ENCODE data around the gene COL4A3. TPM values are rescaled to one million over a fixed set of nuclear protein-coding genes. Genes with fewer than 3 reads are reported as not detected.
A peak's percentile ranks its signal among the peaks of the same experiment; 100 is the strongest.

COL4A3 gene
- total RNA-seq, 1 experiment from 2014 or later: 17.6 TPM

- no peak for DNase-seq
- Mint-ChIP-seq H3K27ac (ENCODE audit: unreplicated experiment) (peak overlapping the region; percentile 91), H3K4me1 (ENCODE audit: low read depth, unreplicated experiment) (peaks cover 25% of the 10 kb centered on the region), H3K36me3 (ENCODE audit: insufficient read depth, unreplicated experiment) (peaks cover 29% of the 10 kb centered on the region), H3K4me3 (ENCODE audit: low read depth, unreplicated experiment) (peak overlapping the region; percentile 96), H3K9me3 (ENCODE audit: low read depth, unreplicated experiment) (peaks cover 10% of the 10 kb centered on the region), H3K27me3 (ENCODE audit: unreplicated experiment) (no peaks in the 10 kb centered on the region)
- intact Hi-C loops (cut with micrococcal nuclease; ENCODE audit: unreplicated experiment): no loop called here
- no TSS peak for BruUV-seq (replicated peaks)
- no peak for TF ChIP-seq CTCF (IDR thresholded peaks at IDR 0.05; ENCODE audit: unreplicated experiment)
- CTCF ChIA-PET: no interaction called here
These were observed 159.4 kb downstream of the COL4A3 start for GRCh38 chr2:227323818-227324217.

- H3K4me1 Mint-ChIP-seq (ENCODE audit: low read depth, unreplicated experiment): peaks cover 25% of the 10 kb centered on the region
- peaks cover 10% of the 10 kb centered on the region for H3K9me3 Mint-ChIP-seq (ENCODE audit: low read depth, unreplicated experiment)
- CTCF ChIA-PET: interaction anchor here (1.6 kb wide), 1 partner anchor 86 kb away, joined by 5 read pairs; no protein-coding TSS in a partner anchor
- intact Hi-C loops (cut with micrococcal nuclease; ENCODE audit: unreplicated experiment): no loop called here
- H3K27me3 Mint-ChIP-seq (ENCODE audit: unreplicated experiment): no peaks in the 10 kb centered on the region
- peak overlapping the region; percentile 91 for H3K27ac Mint-ChIP-seq (ENCODE audit: unreplicated experiment)
- peak; percentile 12 for DNase-seq
- TSS peak; percentile 84 for BruUV-seq (replicated peaks)
- peaks cover 29% of the 10 kb centered on the region for H3K36me3 Mint-ChIP-seq (ENCODE audit: insufficient read depth, unreplicated experiment)
- TF ChIP-seq CTCF (IDR thresholded peaks at IDR 0.05; ENCODE audit: unreplicated experiment): no peak
- peak overlapping the region; percentile 96 for H3K4me3 Mint-ChIP-seq (ENCODE audit: low read depth, unreplicated experiment)
These were observed 160.2 kb downstream of the COL4A3 start for GRCh38 chr2:227324642-227324994.

- no peaks in the 10 kb centered on the region for H3K27me3 Mint-ChIP-seq (ENCODE audit: unreplicated experiment)
- no TSS peak for BruUV-seq (replicated peaks)
- peak; percentile 92 for DNase-seq
- H3K27ac Mint-ChIP-seq (ENCODE audit: unreplicated experiment): peak within 1 kb of the TSS; percentile 91
- no peak for TF ChIP-seq CTCF (IDR thresholded peaks at IDR 0.05; ENCODE audit: unreplicated experiment)
- H3K9me3 Mint-ChIP-seq (ENCODE audit: low read depth, unreplicated experiment): peaks cover 10% of the 10 kb centered on the region
- H3K4me1 Mint-ChIP-seq (ENCODE audit: low read depth, unreplicated experiment): peaks cover 25% of the 10 kb centered on the region
- CTCF ChIA-PET: interaction anchor here (0.7 to 1.6 kb wide), 3 partner anchors 80 to 182 kb away, joined by 3 to 5 read pairs (median 3); no protein-coding TSS in a partner anchor
- peaks cover 29% of the 10 kb centered on the region for H3K36me3 Mint-ChIP-seq (ENCODE audit: insufficient read depth, unreplicated experiment)
- intact Hi-C loops (cut with micrococcal nuclease; ENCODE audit: unreplicated experiment): no loop called here
- peak within 1 kb of the TSS; percentile 96 for H3K4me3 Mint-ChIP-seq (ENCODE audit: low read depth, unreplicated experiment)
These were observed 160.8 kb downstream of the COL4A3 start, which contains the start of gene MFF for GRCh38 chr2:227324995-227325838. MFF (plus strand) TSS chr2:227325251; CDS start chr2:227330666, 5,415 bp downstream.

- CTCF ChIA-PET: interaction anchor here (0.7 to 1.6 kb wide), 3 partner anchors 79 to 183 kb away, joined by 3 to 5 read pairs (median 3); no protein-coding TSS in a partner anchor
- intact Hi-C loops (cut with micrococcal nuclease; ENCODE audit: unreplicated experiment): no loop called here
- BruUV-seq (replicated peaks): no TSS peak
These were observed 161.4 kb downstream of the COL4A3 start for GRCh38 chr2:227325839-227326195.

More at GRCh38 chr2:227325839-227326195, 161.4 kb downstream of the COL4A3 start:
- H3K27me3 Mint-ChIP-seq (ENCODE audit: unreplicated experiment): no peaks in the 10 kb centered on the region
- H3K4me1 Mint-ChIP-seq (ENCODE audit: low read depth, unreplicated experiment): peaks cover 25% of the 10 kb centered on the region
- H3K27ac Mint-ChIP-seq (ENCODE audit: unreplicated experiment): peak overlapping the region; percentile 91
- H3K4me3 Mint-ChIP-seq (ENCODE audit: low read depth, unreplicated experiment): peak overlapping the region; percentile 96
- peak; percentile 45 for DNase-seq
- H3K9me3 Mint-ChIP-seq (ENCODE audit: low read depth, unreplicated experiment): peaks cover 10% of the 10 kb centered on the region
- peaks cover 29% of the 10 kb centered on the region for H3K36me3 Mint-ChIP-seq (ENCODE audit: insufficient read depth, unreplicated experiment)
- no peak for TF ChIP-seq CTCF (IDR thresholded peaks at IDR 0.05; ENCODE audit: unreplicated experiment)
